GM12878 (cell line): Measurements from ENCODE around the gene HS3ST3A1. TPM values are rescaled to one million over a fixed set of nuclear protein-coding genes. Genes with fewer than 3 reads are reported as not detected.
"Not testable (repeated sequence)": the region's sequence is repeated elsewhere in the genome, so short reads cannot be mapped to it uniquely, and the experiment has no call there.

Experiments
- ATAC-seq: fragments of 200-7000 bp; cut with Tn5 transposase; 3 replicates; pipeline ENCODE4 v1.9.1; 2020; ENCODE audit warnings: mild to moderate bottlenecking, moderate library complexity
- BruUV-seq: library from RNA; stranded (reverse); fragments of 400-500 nt; replicated peaks from 2 replicates; lab custom pipeline; 2021; lab: Mats Ljungman, UMichigan
- CTCF ChIA-PET: fragments of 300-600 bp; sonication (Branson Sonifier 250); formaldehyde crosslinking; extraction: SDS; loops from one replicate; lab custom pipeline; 2021; ENCODE audit warnings: inconsistent platforms; lab: Yijun Ruan, JAX
- POLR2A ChIA-PET: fragments of 350-600 bp; formaldehyde crosslinking; extraction: SDS; loops from one replicate; lab custom pipeline; 2021; ENCODE audit warnings: inconsistent platforms; lab: Charles Lee
- RAD21 ChIA-PET: fragments of 300-600 bp; sonication (Branson Sonifier 250); formaldehyde crosslinking; loops from one replicate; lab custom pipeline; 2023; ENCODE audit warnings: antibody characterized with exemption; ENCODE audit not compliant: unreplicated experiment; lab: Charles Lee
- SMC1A ChIA-PET: fragments of 300-600 bp; sonication (Branson Sonifier 250); formaldehyde crosslinking; loops from one replicate; lab custom pipeline; 2023; ENCODE audit not compliant: unreplicated experiment, uncharacterized antibody; lab: Charles Lee
- DNase-seq: peaks from one replicate; pipeline ENCODE4 v3.0.0-alpha.2; 2011; ENCODE audit warnings: low read depth, low spot score
- FAIRE-seq: peaks from 3 replicates; lab custom pipeline; 2011; peaks lifted over from hg19 to GRCh38; lab: Jason Lieb, UNC
- H2AFZ ChIP-seq: 2 replicates; pipeline ENCODE4 v1.6.0; 2011; ENCODE audit warnings: low read depth, low read length, control low read depth; ENCODE audit not compliant: control insufficient read depth
- H3K27ac ChIP-seq: 2 replicates; pipeline ENCODE4 v1.5.1; 2011; ENCODE audit warnings: control low read depth; ENCODE audit not compliant: control insufficient read depth, insufficient read depth
- H3K27me3 ChIP-seq, 2 experiments: replicated peaks in 1 of 2; 2 replicates each; pipeline versions ENCODE4 v1.6.0 to v1.6.1; 2011; ENCODE audit warnings: low read length in 1 of 2; ENCODE audit not compliant: control insufficient read depth in 2 of 2, insufficient read depth in 2 of 2
- H3K36me3 ChIP-seq, 2 experiments: 2 replicates each; pipeline ENCODE4 v1.5.1; 2011; ENCODE audit warnings: low read length in 1 of 2; ENCODE audit not compliant: control insufficient read depth in 2 of 2, insufficient read depth in 2 of 2
- H3K4me1 ChIP-seq: 2 replicates; pipeline ENCODE4 v1.6.1; 2011; ENCODE audit warnings: mild to moderate bottlenecking, low read length, moderate library complexity, mixed read lengths; ENCODE audit not compliant: control insufficient read depth, insufficient read depth
- H3K4me2 ChIP-seq: 2 replicates; pipeline ENCODE4 v1.6.0; 2011; ENCODE audit warnings: control low read depth; ENCODE audit not compliant: control insufficient read depth, insufficient read depth
- H3K4me3 ChIP-seq: fragments of 200-600 bp; sonication (generic); 2 replicates; pipeline ENCODE4 v1.5.1; 2016
- H3K79me2 ChIP-seq: 2 replicates; pipeline ENCODE4 v1.6.0; 2011; ENCODE audit warnings: low read length; ENCODE audit not compliant: control insufficient read depth, insufficient read depth
- H3K9ac ChIP-seq: 2 replicates; pipeline ENCODE4 v1.8.0; 2011; ENCODE audit warnings: low read length, control low read depth, mixed read lengths; ENCODE audit not compliant: control insufficient read depth, insufficient read depth
- H3K9me3 ChIP-seq: replicated peaks from 3 replicates; pipeline ENCODE4 v1.5.1; 2011; ENCODE audit warnings: mild to moderate bottlenecking, low read length; ENCODE audit not compliant: control insufficient read depth, insufficient read depth
- H4K20me1 ChIP-seq: 2 replicates; pipeline ENCODE4 v1.6.0; 2011; ENCODE audit not compliant: control insufficient read depth, insufficient read depth
- HCFC1 ChIP-seq: fragments of 150-350 bp; IDR thresholded peaks from 2 replicates; pipeline ENCODE4 v1.6.1; 2014; ENCODE audit warnings: low read length
- MYC ChIP-seq: IDR thresholded peaks from 2 replicates; pipeline ENCODE4 v1.6.1; 2011; ENCODE audit warnings: mild to moderate bottlenecking, low read length, moderate library complexity, inconsistent platforms; ENCODE audit not compliant: insufficient read depth, insufficient replicate concordance, insufficient read length, severe bottlenecking
- REST ChIP-seq: IDR thresholded peaks from 2 replicates; pipeline ENCODE4 v1.6.1; 2012; ENCODE audit warnings: mild to moderate bottlenecking, low read depth, low read length
- WGBS: methylation state at CpG from one replicate; pipeline ENCODE4 v1.1.6; 2016; ENCODE audit warnings: low lambda C conversion rate; ENCODE audit not compliant: insufficient replicate concordance, insufficient coverage; ENCODE audit errors: missing lambda C conversion rate; 5-methylcytosine and 5-hydroxymethylcytosine counted together
- in situ Hi-C: fragments of 300-500 bp; cut with MboI; formaldehyde crosslinking; loops from 9 replicates; pipeline ENCODE4 v1.14.3; 2018; ENCODE audit warnings: mixed read lengths
- intact Hi-C: fragments of 100-400 bp; cut with micrococcal nuclease; formaldehyde crosslinking; loops from one replicate; pipeline ENCODE4 v1.14.2; 2022; ENCODE audit not compliant: unreplicated experiment
- polyA plus RNA-seq, 11 experiments: library from polyadenylated mRNA; depleted of rRNA in 4 of 11; unstranded in 6 of 11; stranded (reverse) in 5 of 11; fragments of >200 nt; fragmentation: Nextera tagmentation in 4 of 11; fragmentation: Illumina TruSeq in 1 of 11; extraction: Ambion mirVana in 4 of 11; extraction: Trizol in 1 of 11; gene quantifications; 1 replicate in 1 of 11; 2 replicates in 10 of 11; pipeline versions ENCODE4 v1.2.1 to v1.2.3, GENCODE V29; 2011 to 2016; ENCODE audit warnings: inconsistent platforms in 2 of 11, missing spikeins in 2 of 11, low read depth in 1 of 11
- total RNA-seq, 4 experiments: library from RNA; depleted of rRNA in 3 of 4; stranded (reverse); fragments of >200 nt in 3 of 4; fragmentation: Illumina TruSeq in 1 of 4; extraction: Trizol in 1 of 4; gene quantifications; 2 replicates each; pipeline versions ENCODE4 v1.2.1 to v1.2.3, GENCODE V29; 2013 to 2021

The HS3ST3A1 gene
- total and polyA plus RNA-seq, 10 of the 15 experiments (the other 5 are each of a cell fraction or from before 2014, with no cell fraction given), result 0.24 to 0.26 TPM; not detected in 8

GRCh38 chr17:13498184-13498583, 103.5 kb downstream of the HS3ST3A1 start:
- Histone ChIP-seq H3K9ac (no peak overlapping the region), H3K4me1 (no peaks in the 10 kb centered on the region), H2AFZ (no peak overlapping the region), H3K36me3 (no peaks in the 10 kb centered on the region), H3K4me2 (no peak overlapping the region), H3K9me3 (no peaks in the 10 kb centered on the region; the same call in 2 of the 3 replicates), H3K79me2 (no peaks in the 10 kb centered on the region), H3K4me3 (no peak overlapping the region), H3K27me3 (no peaks in the 10 kb centered on the region), H4K20me1 (no peaks in the 10 kb centered on the region), H3K27ac (no peak overlapping the region)
- ATAC-seq (no peak), FAIRE-seq (no peak), DNase-seq (no peak)
- ChIA-PET RAD21 (interaction anchor here (1.1 kb wide), 1 partner anchor 9 kb away, joined by 4 read pairs; no protein-coding TSS in a partner anchor), POLR2A (no interaction called here), CTCF (no interaction called here), SMC1A (interaction anchor here (1.7 to 1.8 kb wide), 2 partner anchors 9 to 28 kb away, joined by 4 read pairs; no protein-coding TSS in a partner anchor)
- TF ChIP-seq REST, result no peak
- TF ChIP-seq HCFC1, result no peak
- TF ChIP-seq MYC, result no peak
- in situ Hi-C loops, result no loop called here
- BruUV-seq, result no TSS peak
- 27% methylated on average over 3 of the region's 3 CpGs for WGBS
- intact Hi-C loops, result no loop called here

DNA sequence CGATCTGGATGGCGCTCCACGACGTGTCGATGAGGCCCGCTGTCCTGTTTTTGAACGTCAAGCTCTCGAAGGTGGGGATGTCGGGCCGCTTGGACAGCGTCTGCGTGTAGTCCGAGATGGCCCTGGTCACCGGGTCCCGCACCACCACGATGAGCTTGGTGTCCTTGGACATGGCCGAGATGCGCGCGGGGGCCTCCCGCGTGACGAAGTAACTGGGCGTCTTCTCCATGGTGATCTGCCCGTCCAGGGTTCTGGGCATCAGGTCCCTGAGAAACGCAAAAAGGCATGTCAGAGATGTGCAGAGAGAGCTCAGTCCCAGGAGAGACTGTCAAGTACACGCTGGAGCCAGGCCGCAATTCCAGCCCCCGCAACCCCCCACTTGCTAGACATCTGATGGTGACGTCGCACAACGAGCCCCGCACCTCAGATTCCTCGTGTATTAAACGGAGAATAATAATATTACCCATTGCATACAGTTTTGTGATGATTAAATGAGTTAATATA, 105.1 kb downstream of the HS3ST3A1 start:
- SMC1A ChIA-PET, H3K4me2 ChIP-seq, H2AFZ ChIP-seq, CTCF ChIA-PET, in situ Hi-C loops, H3K9ac ChIP-seq, FAIRE-seq, H3K4me1 ChIP-seq, intact Hi-C loops, H3K27me3 ChIP-seq, ATAC-seq, RAD21 ChIA-PET, H3K27ac ChIP-seq, H3K36me3 ChIP-seq, BruUV-seq, POLR2A ChIA-PET, H3K9me3 ChIP-seq, H4K20me1 ChIP-seq, H3K4me3 ChIP-seq, DNase-seq, H3K79me2 ChIP-seq: not testable (repeated sequence)
- WGBS, result 65% methylated on average over 24 of the region's 35 CpGs
